Caco-2 (cell line): ENCODE results near the gene CRISPLD2. TPM values are rescaled to one million over a fixed set of nuclear protein-coding genes. Genes with fewer than 3 reads are reported as not detected.

Experiments used
- BruUV-seq: library from RNA; stranded (reverse); fragments of 400-500 nt; replicated peaks from 2 replicates; lab custom pipeline; 2021; lab: Mats Ljungman, UMichigan
- CTCF ChIA-PET: fragments of 300-600 bp; sonication (Branson Sonifier 250); formaldehyde crosslinking; loops from one replicate; lab custom pipeline; 2022; ENCODE audit warnings: antibody characterized with exemption; lab: Charles Lee
- POLR2A ChIA-PET: fragments of 300-600 bp; sonication (Branson Sonifier 250); formaldehyde crosslinking; loops from one replicate; lab custom pipeline; 2022; ENCODE audit warnings: antibody characterized with exemption; lab: Charles Lee
- DNase-seq, 2 experiments: peaks; one replicate each; pipeline versions ENCODE4 v3.0.0 to v3.0.0-alpha.2; 2020 to 2022
- H3K27me3 ChIP-seq: replicated peaks from 2 replicates; pipeline ENCODE4 v1.6.0; 2011; ENCODE audit warnings: low read length; ENCODE audit not compliant: control insufficient read depth, insufficient read depth
- H3K36me3 ChIP-seq: 2 replicates; pipeline ENCODE4 v1.5.1; 2011; ENCODE audit warnings: low read length; ENCODE audit not compliant: control insufficient read depth, insufficient read depth
- H3K4me1 ChIP-seq: fragments of 250-450 bp; sonication (Bioruptor Pico); 2 replicates; pipeline ENCODE4 v1.5.1; 2020; ENCODE audit warnings: mild to moderate bottlenecking
- H3K4me3 ChIP-seq: 2 replicates; pipeline ENCODE4 v1.5.1; 2011; ENCODE audit warnings: low read depth, mild to moderate bottlenecking, control low read depth, low read length
- H3K9me3 ChIP-seq: fragments of 250-450 bp; sonication (Bioruptor Pico); 2 replicates; pipeline ENCODE4 v1.5.1; 2020; ENCODE audit warnings: mild to moderate bottlenecking, moderate library complexity
- H3K27ac Mint-ChIP-seq: one replicate; pipeline ENCODE4 v1.8.0; 2022; ENCODE audit warnings: mixed read lengths; ENCODE audit not compliant: unreplicated experiment
- H3K27me3 Mint-ChIP-seq: one replicate; pipeline ENCODE4 v1.8.0; 2022; ENCODE audit warnings: mixed read lengths; ENCODE audit not compliant: insufficient read depth, unreplicated experiment
- H3K36me3 Mint-ChIP-seq: one replicate; pipeline ENCODE4 v1.8.0; 2022; ENCODE audit warnings: mild to moderate bottlenecking, mixed read lengths; ENCODE audit not compliant: insufficient read depth, unreplicated experiment
- H3K4me1 Mint-ChIP-seq: one replicate; pipeline ENCODE4 v1.8.0; 2022; ENCODE audit warnings: low read depth, mixed read lengths; ENCODE audit not compliant: unreplicated experiment
- H3K4me3 Mint-ChIP-seq: one replicate; pipeline ENCODE4 v1.8.0; 2022; ENCODE audit warnings: mild to moderate bottlenecking, moderate library complexity, mixed read lengths; ENCODE audit not compliant: unreplicated experiment
- H3K9me3 Mint-ChIP-seq: one replicate; pipeline ENCODE4 v1.8.0; 2022; ENCODE audit warnings: mixed read lengths; ENCODE audit not compliant: unreplicated experiment
- intact Hi-C: fragments of 100-400 bp; cut with micrococcal nuclease; formaldehyde crosslinking; loops from one replicate; pipeline ENCODE4 v1.10.0; 2022; ENCODE audit not compliant: unreplicated experiment
- total RNA-seq: library from RNA; stranded (reverse); gene quantifications from 2 replicates; pipeline ENCODE4 v1.2.3, GENCODE V29; 2022
- TF ChIP-seq, protein P1 (sequence below), 2 experiments: fragments of 200-600 bp in 1 of 2; IDR thresholded peaks; 1 replicate in 1 of 2; 2 replicates in 1 of 2; pipeline versions ENCODE4 v1.5.1 to v1.8.0; 2011 to 2022; ENCODE audit warnings: antibody characterized with exemption in 1 of 2, control low read depth in 1 of 2, inconsistent platforms in 1 of 2, low read depth in 1 of 2, low read length in 1 of 2, mild to moderate bottlenecking in 1 of 2, moderate library complexity in 1 of 2; ENCODE audit not compliant: insufficient read depth in 1 of 2, severe bottlenecking in 1 of 2, unreplicated experiment in 1 of 2

Gene CRISPLD2
- total RNA-seq, 1 experiment from 2014 or later, result 4.0 TPM

DNA sequence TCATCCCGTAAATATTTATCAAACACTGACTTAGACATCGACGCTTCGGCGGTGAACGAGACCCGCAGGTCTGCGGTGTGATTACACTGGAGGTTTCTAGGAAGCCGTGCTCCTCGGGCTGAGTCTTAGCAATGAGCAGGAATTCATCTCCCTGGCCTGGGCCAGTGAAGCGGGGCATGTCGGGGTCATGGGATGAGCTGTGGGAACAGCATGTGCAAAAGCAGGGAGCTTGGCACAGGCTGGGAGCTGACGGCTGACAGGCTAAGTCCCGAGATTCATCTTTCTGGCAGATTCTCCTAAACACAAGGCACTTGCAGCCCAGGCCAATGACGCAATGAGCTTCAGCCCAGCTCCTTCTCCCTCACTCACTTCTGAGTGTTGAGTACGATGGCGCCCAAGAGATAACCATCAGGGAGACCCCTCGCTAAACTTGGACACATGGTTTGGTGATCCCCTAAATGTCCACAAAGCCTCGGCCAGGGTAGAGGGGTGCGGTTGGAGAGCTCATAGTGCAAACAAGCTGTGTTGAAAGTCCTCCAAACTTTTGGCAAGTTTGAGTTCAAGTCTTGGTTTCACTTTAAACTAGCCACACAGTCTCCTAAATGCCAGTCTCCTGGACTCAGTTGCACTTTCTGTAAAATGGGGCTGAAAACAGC is 12.8 kb downstream of the CRISPLD2 start:
- ChIA-PET CTCF (interaction anchor here (0.5 to 0.7 kb wide), 3 partner anchors 120 to 364 kb away, joined by 3 to 4 read pairs (median 3); no protein-coding TSS in a partner anchor), POLR2A (no interaction called here)
- H3K27ac Mint-ChIP-seq, result no peak overlapping the region
- Histone ChIP-seq H3K9me3 (no peaks in the 10 kb centered on the region; the same call in 1 of the 2 replicates), H3K36me3 (no peaks in the 10 kb centered on the region), H3K27me3 (no peaks in the 10 kb centered on the region), H3K4me3 (no peak overlapping the region), H3K4me1 (no peaks in the 10 kb centered on the region)
- no peak for DNase-seq
- TF ChIP-seq, protein P1, sequence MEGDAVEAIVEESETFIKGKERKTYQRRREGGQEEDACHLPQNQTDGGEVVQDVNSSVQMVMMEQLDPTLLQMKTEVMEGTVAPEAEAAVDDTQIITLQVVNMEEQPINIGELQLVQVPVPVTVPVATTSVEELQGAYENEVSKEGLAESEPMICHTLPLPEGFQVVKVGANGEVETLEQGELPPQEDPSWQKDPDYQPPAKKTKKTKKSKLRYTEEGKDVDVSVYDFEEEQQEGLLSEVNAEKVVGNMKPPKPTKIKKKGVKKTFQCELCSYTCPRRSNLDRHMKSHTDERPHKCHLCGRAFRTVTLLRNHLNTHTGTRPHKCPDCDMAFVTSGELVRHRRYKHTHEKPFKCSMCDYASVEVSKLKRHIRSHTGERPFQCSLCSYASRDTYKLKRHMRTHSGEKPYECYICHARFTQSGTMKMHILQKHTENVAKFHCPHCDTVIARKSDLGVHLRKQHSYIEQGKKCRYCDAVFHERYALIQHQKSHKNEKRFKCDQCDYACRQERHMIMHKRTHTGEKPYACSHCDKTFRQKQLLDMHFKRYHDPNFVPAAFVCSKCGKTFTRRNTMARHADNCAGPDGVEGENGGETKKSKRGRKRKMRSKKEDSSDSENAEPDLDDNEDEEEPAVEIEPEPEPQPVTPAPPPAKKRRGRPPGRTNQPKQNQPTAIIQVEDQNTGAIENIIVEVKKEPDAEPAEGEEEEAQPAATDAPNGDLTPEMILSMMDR (IDR thresholded peaks at IDR 0.05; ENCODE audit: insufficient read depth in 1 of 2, low read depth in 1 of 2, low read length in 1 of 2, severe bottlenecking in 1 of 2, unreplicated experiment in 1 of 2), result no peak
- intact Hi-C loops, result no loop called here
- H3K4me3 Mint-ChIP-seq, result no peak overlapping the region
- H3K36me3 Mint-ChIP-seq, result no peaks in the 10 kb centered on the region
- H3K27me3 Mint-ChIP-seq, result peaks cover 3% of the 10 kb centered on the region
- H3K9me3 Mint-ChIP-seq, result no peaks in the 10 kb centered on the region
- no TSS peak for BruUV-seq
- H3K4me1 Mint-ChIP-seq, result peaks cover 6% of the 10 kb centered on the region

DNA sequence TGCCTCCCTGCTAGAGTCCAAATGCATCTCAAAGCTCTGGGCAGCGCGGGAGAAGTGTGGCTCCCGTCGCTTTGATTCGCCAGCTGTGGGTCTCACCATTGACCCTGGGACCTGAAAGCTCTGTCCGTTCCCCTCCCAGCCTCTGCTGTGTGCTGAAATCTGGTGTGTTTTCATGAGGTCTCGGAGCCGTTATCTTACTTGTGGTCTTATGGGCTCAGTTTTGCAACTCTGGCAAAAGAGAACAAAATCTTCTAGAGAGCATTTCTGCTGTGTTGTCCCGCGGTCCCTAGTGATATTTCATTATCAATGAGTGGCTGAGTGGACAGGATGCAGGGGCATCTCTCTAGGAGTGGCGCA is 13.3 kb downstream of the CRISPLD2 start:
- Histone ChIP-seq H3K4me3 (no peak overlapping the region), H3K36me3 (no peaks in the 10 kb centered on the region), H3K4me1 (no peaks in the 10 kb centered on the region), H3K9me3 (no peaks in the 10 kb centered on the region; the same call in 1 of the 2 replicates), H3K27me3 (no peaks in the 10 kb centered on the region)
- Mint-ChIP-seq H3K4me1 (peaks cover under 1% of the 10 kb centered on the region), H3K36me3 (no peaks in the 10 kb centered on the region), H3K27ac (no peak overlapping the region), H3K9me3 (no peaks in the 10 kb centered on the region), H3K4me3 (no peak overlapping the region), H3K27me3 (peaks cover 3% of the 10 kb centered on the region)
- CTCF ChIA-PET, result interaction anchor here (0.5 to 0.7 kb wide), 3 partner anchors 119 to 364 kb away, joined by 3 to 4 read pairs (median 3); no protein-coding TSS in a partner anchor
- intact Hi-C loops, result no loop called here
- no TSS peak for BruUV-seq
- TF ChIP-seq, protein P1 (IDR thresholded peaks at IDR 0.05; ENCODE audit: insufficient read depth in 1 of 2, low read depth in 1 of 2, low read length in 1 of 2, severe bottlenecking in 1 of 2, unreplicated experiment in 1 of 2), result no peak
- POLR2A ChIA-PET, result no interaction called here
- no peak for DNase-seq

DNA sequence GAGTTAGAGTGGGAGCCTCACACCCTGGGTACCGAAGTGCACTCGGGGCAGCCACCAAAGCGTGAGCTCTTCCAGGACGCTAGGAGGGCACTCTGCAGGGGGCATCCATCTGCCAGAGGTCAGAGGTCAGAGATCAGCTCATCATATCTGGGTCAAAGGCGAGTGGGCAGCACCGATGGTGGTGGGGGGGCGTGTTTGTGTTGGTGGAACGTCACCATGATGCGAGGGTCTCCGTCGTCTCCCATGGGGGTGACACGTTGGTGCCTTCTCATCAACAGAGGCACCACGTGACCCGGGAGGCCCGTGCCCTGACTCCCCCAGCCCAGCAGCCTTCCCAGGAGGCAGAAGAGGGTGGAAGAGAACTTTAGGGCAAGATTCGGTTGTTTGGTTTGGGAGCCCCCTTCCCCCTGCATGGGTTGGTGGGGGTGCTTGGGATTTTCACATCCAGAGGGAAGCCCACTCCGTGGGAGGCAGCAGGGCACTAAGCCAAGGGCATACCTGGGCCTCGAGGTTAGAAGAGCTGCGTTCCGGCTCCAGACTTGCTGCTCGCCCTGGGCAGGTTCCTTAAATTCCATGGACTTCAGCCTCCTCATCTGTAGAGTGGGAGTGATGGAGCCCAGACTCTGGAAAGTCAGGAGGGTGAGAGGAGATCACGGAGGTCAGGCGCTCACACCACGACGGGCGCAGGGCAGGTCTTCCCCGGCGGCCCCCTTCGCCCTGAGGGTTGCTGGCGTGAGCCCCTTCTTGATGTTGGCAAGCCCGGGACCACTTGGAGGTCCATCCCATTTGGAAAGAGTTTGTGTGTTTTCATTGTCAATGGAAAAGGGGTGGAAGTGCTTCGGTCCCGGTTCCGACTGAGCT is 14.0 kb downstream of the CRISPLD2 start:
- H3K36me3 Mint-ChIP-seq, result no peaks in the 10 kb centered on the region
- no TSS peak for BruUV-seq
- Histone ChIP-seq H3K9me3 (no peaks in the 10 kb centered on the region; the same call in 1 of the 2 replicates), H3K4me1 (no peaks in the 10 kb centered on the region), H3K4me3 (no peak overlapping the region), H3K36me3 (no peaks in the 10 kb centered on the region), H3K27me3 (no peaks in the 10 kb centered on the region)
- no peaks in the 10 kb centered on the region for H3K9me3 Mint-ChIP-seq
- ChIA-PET CTCF (interaction anchor here (0.6 kb wide), 1 partner anchor 323 kb away, joined by 3 read pairs; no protein-coding TSS in a partner anchor), POLR2A (no interaction called here)
- no peak for DNase-seq
- H3K4me1 Mint-ChIP-seq, result no peaks in the 10 kb centered on the region
- intact Hi-C loops, result no loop called here
- H3K4me3 Mint-ChIP-seq, result no peak overlapping the region
- H3K27ac Mint-ChIP-seq, result no peak overlapping the region
- TF ChIP-seq, protein P1 (IDR thresholded peaks at IDR 0.05; ENCODE audit: insufficient read depth in 1 of 2, low read depth in 1 of 2, low read length in 1 of 2, severe bottlenecking in 1 of 2, unreplicated experiment in 1 of 2), result no peak
- peaks cover 3% of the 10 kb centered on the region for H3K27me3 Mint-ChIP-seq
